GM23338 (cell line): ENCODE measurements around the gene SPTB. TPM values are rescaled to one million over a fixed set of nuclear protein-coding genes. Genes with fewer than 3 reads are reported as not detected.
A peak's percentile ranks its signal among the peaks of the same experiment; 100 is the strongest.

Experiments used
- ATAC-seq: fragments of 200-7000 bp; cut with Tn5 transposase; 3 replicates; pipeline ENCODE4 v1.9.1; 2020
- DNase-seq: peaks from one replicate; pipeline ENCODE4 v3.0.0-alpha.2; 2015; ENCODE audit warnings: low spot score
- H2AFZ ChIP-seq: fragments of 200-600 bp; sonication (generic); 2 replicates; pipeline ENCODE4 v1.8.0; 2016; ENCODE audit warnings: antibody characterized with exemption, mild to moderate bottlenecking, moderate library complexity
- H3F3A ChIP-seq: fragments of 200-600 bp; sonication (generic); replicated peaks from 2 replicates; pipeline ENCODE4 v1.8.0; 2017; ENCODE audit warnings: antibody characterized with exemption, mixed run types, low read depth
- H3K27ac ChIP-seq: fragments of 200-600 bp; sonication (generic); 2 replicates; pipeline ENCODE4 v1.6.1; 2016; ENCODE audit warnings: low read depth
- H3K27me3 ChIP-seq: fragments of 200-600 bp; sonication (generic); 2 replicates; pipeline ENCODE4 v1.8.0; 2016; ENCODE audit warnings: mild to moderate bottlenecking, mixed run types, moderate library complexity; ENCODE audit not compliant: insufficient read depth
- H3K36me3 ChIP-seq: fragments of 200-600 bp; sonication (generic); 2 replicates; pipeline ENCODE4 v1.8.0; 2016; ENCODE audit warnings: mild to moderate bottlenecking; ENCODE audit not compliant: insufficient read depth
- H3K4me1 ChIP-seq: fragments of 200-600 bp; sonication (generic); 2 replicates; pipeline ENCODE4 v1.8.0; 2016; ENCODE audit warnings: mild to moderate bottlenecking, moderate library complexity; ENCODE audit not compliant: insufficient read depth
- H3K4me2 ChIP-seq: fragments of 200-600 bp; sonication (generic); 2 replicates; pipeline ENCODE4 v1.7.1; 2017; ENCODE audit warnings: mixed run types
- H3K4me3 ChIP-seq: fragments of 200-600 bp; sonication (generic); 2 replicates; pipeline ENCODE4 v1.6.1; 2016; ENCODE audit warnings: mixed run types
- H3K79me2 ChIP-seq: fragments of 200-600 bp; sonication (generic); replicated peaks from 2 replicates; pipeline ENCODE4 v1.8.0; 2017; ENCODE audit warnings: mild to moderate bottlenecking; ENCODE audit not compliant: insufficient read depth
- H3K9me2 ChIP-seq: fragments of 200-600 bp; sonication (generic); 2 replicates; pipeline ENCODE4 v1.8.0; 2017; ENCODE audit not compliant: insufficient read depth
- H4K20me1 ChIP-seq: fragments of 200-600 bp; sonication (generic); replicated peaks from 2 replicates; pipeline ENCODE4 v1.8.0; 2017; ENCODE audit warnings: mild to moderate bottlenecking; ENCODE audit not compliant: insufficient read depth
- H3K27ac Mint-ChIP-seq: 2 replicates; pipeline ENCODE4 v1.8.0; 2020; ENCODE audit warnings: inconsistent platforms, mild to moderate bottlenecking, moderate library complexity, mixed read lengths
- H3K27me3 Mint-ChIP-seq: 3 replicates; pipeline ENCODE4 v1.8.0; 2022; ENCODE audit warnings: low read depth, mild to moderate bottlenecking, moderate library complexity, mixed read lengths, inconsistent platforms; ENCODE audit not compliant: insufficient read depth, poor library complexity
- H3K36me3 Mint-ChIP-seq: 3 replicates; pipeline ENCODE4 v1.8.0; 2021; ENCODE audit warnings: low read depth, mild to moderate bottlenecking, inconsistent platforms, moderate library complexity, mixed read lengths
- H3K4me1 Mint-ChIP-seq: 3 replicates; pipeline ENCODE4 v1.8.0; 2020; ENCODE audit warnings: mild to moderate bottlenecking, inconsistent platforms, mixed read lengths
- H3K4me3 Mint-ChIP-seq: 3 replicates; pipeline ENCODE4 v1.8.0; 2021; ENCODE audit warnings: moderate library complexity, mild to moderate bottlenecking, inconsistent platforms, mixed read lengths
- H3K9me3 Mint-ChIP-seq: 3 replicates; pipeline ENCODE4 v1.8.0; 2020; ENCODE audit warnings: moderate library complexity, mild to moderate bottlenecking, inconsistent platforms, mixed read lengths
- CREB1 ChIP-seq: fragments of 250-450 bp; sonication (Bioruptor Pico); IDR thresholded peaks from 2 replicates; pipeline ENCODE4 v1.5.0; 2020; ENCODE audit warnings: low read depth, mild to moderate bottlenecking, moderate library complexity
- CTCF ChIP-seq, 2 experiments: fragments of 200-600 bp in 1 of 2; sonication (generic) in 1 of 2; conservative IDR thresholded peaks; 2 replicates each; pipeline versions ENCODE4 v1.5.1 to v1.6.1; 2016 to 2017; ENCODE audit warnings: antibody characterized with exemption in 2 of 2, low read depth in 2 of 2, mild to moderate bottlenecking in 2 of 2, moderate library complexity in 1 of 2
- ETS1 ChIP-seq: IDR thresholded peaks from 2 replicates; pipeline ENCODE4 v1.6.1; 2016; ENCODE audit warnings: antibody characterized with exemption
- EZH2phosphoT487 ChIP-seq: fragments of 200-600 bp; sonication (generic); IDR thresholded peaks from one replicate; pipeline ENCODE4 v1.8.1; 2018; ENCODE audit warnings: antibody characterized with exemption; ENCODE audit not compliant: unreplicated experiment
- JUNB ChIP-seq: IDR thresholded peaks from one replicate; pipeline ENCODE4 v1.6.1; 2016; ENCODE audit warnings: antibody characterized with exemption; ENCODE audit not compliant: unreplicated experiment
- NANOG ChIP-seq: IDR thresholded peaks from 2 replicates; pipeline ENCODE4 v1.6.1; 2016; ENCODE audit warnings: antibody characterized with exemption, borderline replicate concordance
- POLR2AphosphoS5 ChIP-seq: IDR thresholded peaks from 2 replicates; pipeline ENCODE4 v1.6.1; 2016; ENCODE audit warnings: antibody characterized with exemption, low read depth
- REST ChIP-seq: IDR thresholded peaks from one replicate; pipeline ENCODE4 v1.6.1; 2018; ENCODE audit warnings: antibody characterized with exemption; ENCODE audit not compliant: unreplicated experiment
- ZNF114 ChIP-seq: fragments of 250-450 bp; sonication (Bioruptor Pico); IDR thresholded peaks from 2 replicates; pipeline ENCODE4 v1.5.0; 2020; ENCODE audit warnings: mild to moderate bottlenecking, moderate library complexity
- ZNF331 ChIP-seq: fragments of 250-450 bp; sonication (Bioruptor Pico); IDR thresholded peaks from 2 replicates; pipeline ENCODE4 v1.5.0; 2020; ENCODE audit warnings: low read depth, mild to moderate bottlenecking, moderate library complexity
- ZNF462 ChIP-seq: fragments of 250-450 bp; sonication (Bioruptor Pico); IDR thresholded peaks from 2 replicates; pipeline ENCODE4 v1.5.0; 2020; ENCODE audit warnings: mild to moderate bottlenecking, moderate library complexity
- polyA plus RNA-seq: library from polyadenylated mRNA; unstranded; fragments of >200 nt; fragmentation: Nextera tagmentation; extraction: Ambion mirVana; gene quantifications from 2 replicates; pipeline ENCODE4 v1.2.1, GENCODE V29; 2016
- total RNA-seq: library from RNA; depleted of rRNA; stranded (reverse); fragments of >200 nt; shearing (Covaris generic); gene quantifications from 2 replicates; pipeline ENCODE4 v1.2.3, GENCODE V29; 2014

Gene SPTB
- total and polyA plus RNA-seq, 2 experiments from 2014 or later: 1.1 to 1.9 TPM

- TF ChIP-seq ZNF462: no peak
Observed at GRCh38 chr14:64738281-64738804, 141.4 kb downstream of the SPTB start (continued).

- H3K27me3 Mint-ChIP-seq: no peaks in the 10 kb centered on the region
- Histone ChIP-seq H3K27me3 (no peaks in the 10 kb centered on the region), H4K20me1 (peaks cover 8% of the 10 kb centered on the region; the same call in 1 of the 2 replicates), H3K4me2 (no peak overlapping the region), H3K9me2 (no peaks in the 10 kb centered on the region), H3K27ac (0 out of 2 replicates have a peak overlapping the region, but pooled peaks have one; percentile 26), H3F3A (0 out of 2 replicates have a peak, but pooled peaks cover 6% of the 10 kb centered on the region), H3K36me3 (peaks cover 23% of the 10 kb centered on the region), H3K4me3 (no peak overlapping the region), H2AFZ (no peak overlapping the region), H3K79me2 (peaks cover 19% of the 10 kb centered on the region), H3K4me1 (peaks cover 8% of the 10 kb centered on the region)
- H3K36me3 Mint-ChIP-seq: peaks cover 68% of the 10 kb centered on the region
- DNase-seq: no peak
- no peak overlapping the region for H3K27ac Mint-ChIP-seq
- no peak for ATAC-seq
- no peaks in the 10 kb centered on the region for H3K9me3 Mint-ChIP-seq
- no peak overlapping the region for H3K4me3 Mint-ChIP-seq
- peaks cover 20% of the 10 kb centered on the region for H3K4me1 Mint-ChIP-seq
- no peak for TF ChIP-seq REST
- TF ChIP-seq ETS1: no peak
- TF ChIP-seq POLR2AphosphoS5: no peak
- no peak for TF ChIP-seq EZH2phosphoT487
- TF ChIP-seq JUNB: no peak
- no peak for TF ChIP-seq ZNF331
- no peak for TF ChIP-seq CTCF (conservative IDR thresholded peaks at IDR 0.05; ENCODE audit: low read depth in 2 of 2)
- no peak for TF ChIP-seq CREB1 (CRISPR knock-in tag)
- TF ChIP-seq NANOG: no peak
- no peak for TF ChIP-seq ZNF114 (CRISPR knock-in tag)
Observed at GRCh38 chr14:64737391-64738280, 142.1 kb downstream of the SPTB start.
